GM12892 (cell line): Measurements from ENCODE around the gene FAM185A. TPM values are rescaled to one million over a fixed set of nuclear protein-coding genes. Genes with fewer than 3 reads are reported as not detected.
"Not testable (repeated sequence)": the region's sequence is repeated elsewhere in the genome, so short reads cannot be mapped to it uniquely, and the experiment has no call there.

Source experiments
- DNase-seq: peaks from one replicate; pipeline ENCODE4 v3.0.0; 2011; ENCODE audit not compliant: insufficient read length
- FAIRE-seq: peaks from 2 replicates; lab custom pipeline; 2011; peaks lifted over from hg19 to GRCh38; lab: Jason Lieb, UNC
- POLR2A ChIP-seq: IDR thresholded peaks from 2 replicates; pipeline ENCODE4 v1.6.1; 2011; ENCODE audit warnings: low read depth, low read length, control low read depth
- polyA plus RNA-seq: library from polyadenylated mRNA; unstranded; fragments of >200 nt; gene quantifications from one replicate; pipeline ENCODE4 v1.2.1, GENCODE V29; 2012; ENCODE audit warnings: missing spikeins, inconsistent platforms; ENCODE audit not compliant: missing spikeins

FAM185A gene
- polyA plus RNA-seq: 7.7 TPM

- DNase-seq (peak; percentile 65), FAIRE-seq (peak; percentile 99)
- peak; percentile 47; the same call in 1 of the 2 replicates for TF ChIP-seq POLR2A
Measured at GRCh38 chr7:102748605-102749444, at the start of gene FAM185A. Gene FAM185A (plus strand): TSS chr7:102748999. CDS start chr7:102749208, 209 bp downstream.

- FAIRE-seq, DNase-seq: not testable (repeated sequence)
- peak; percentile 25; the same call in 1 of the 2 replicates for TF ChIP-seq POLR2A
Measured at GRCh38 chr7:102713011-102713690, 35.6 kb upstream of the FAM185A start.

- not testable (repeated sequence) for DNase-seq
- FAIRE-seq: peak; percentile 97
Measured at GRCh38 chr7:102713691-102714080, 35.1 kb upstream of the FAM185A start.

GRCh38 chr7:102714774-102715522 lies 33.9 kb upstream of the FAM185A start:
- not testable (repeated sequence) for DNase-seq
- peak; percentile 74 for FAIRE-seq

- DNase-seq: not testable (repeated sequence)
- peak; percentile 92 for FAIRE-seq
Measured at GRCh38 chr7:102715718-102716117, 33.1 kb upstream of the FAM185A start.

- not testable (repeated sequence) for DNase-seq, FAIRE-seq
Measured at GRCh38 chr7:102718491-102718890, 30.3 kb upstream of the FAM185A start.

- not testable (repeated sequence) for DNase-seq, FAIRE-seq
Measured at GRCh38 chr7:102726170-102726569, 22.6 kb upstream of the FAM185A start.

- DNase-seq, FAIRE-seq: not testable (repeated sequence)
Measured at GRCh38 chr7:102729670-102730069, 19.1 kb upstream of the FAM185A start.

- FAIRE-seq, DNase-seq: not testable (repeated sequence)
Measured at GRCh38 chr7:102730431-102730830, 18.4 kb upstream of the FAM185A start.

- not testable (repeated sequence) for DNase-seq
Measured at GRCh38 chr7:102742002-102742771, 6.6 kb upstream of the FAM185A start.

GRCh38 chr7:102743861-102744260 lies 4.9 kb upstream of the FAM185A start:
- not testable (repeated sequence) for DNase-seq, FAIRE-seq

More at GRCh38 chr7:102742002-102742771, 6.6 kb upstream of the FAM185A start:
- peak; percentile 96 for FAIRE-seq

GRCh38 chr7:102745494-102746288 lies 3.1 kb upstream of the FAM185A start:
- FAIRE-seq, DNase-seq: not testable (repeated sequence)

GRCh38 chr7:102749445-102749786 lies 617 bp downstream of the FAM185A start:
- peak; percentile 89 for FAIRE-seq
- DNase-seq: not testable (repeated sequence)

- not testable (repeated sequence) for FAIRE-seq, DNase-seq
Measured at GRCh38 chr7:102758227-102758626, 9.4 kb downstream of the FAM185A start.

GRCh38 chr7:102759934-102760333 lies 11.1 kb downstream of the FAM185A start:
- DNase-seq: not testable (repeated sequence)
- peak; percentile 9 for FAIRE-seq

GRCh38 chr7:102761234-102761633 lies 12.4 kb downstream of the FAM185A start:
- not testable (repeated sequence) for FAIRE-seq, DNase-seq

GRCh38 chr7:102763295-102763905 lies 14.6 kb downstream of the FAM185A start:
- peak; percentile 53 for FAIRE-seq

GRCh38 chr7:102769657-102770192 lies 20.9 kb downstream of the FAM185A start:
- DNase-seq: not testable (repeated sequence)
- FAIRE-seq: peak; percentile 17

More at GRCh38 chr7:102763295-102763905, 14.6 kb downstream of the FAM185A start:
- not testable (repeated sequence) for DNase-seq
